AG04449 (cell line): ENCODE data around the gene SETD4.

Source experiments
- CTCF ChIA-PET: fragments of 350-600 bp; formaldehyde crosslinking; extraction: SDS; loops from one replicate; lab custom pipeline; 2021; ENCODE audit warnings: antibody characterized with exemption; lab: Yijun Ruan, JAX
- POLR2A ChIA-PET: fragments of 400-600, 350-600 bp; formaldehyde crosslinking; extraction: SDS; loops from one replicate; lab custom pipeline; 2020; ENCODE audit warnings: antibody characterized with exemption, inconsistent platforms; lab: Yijun Ruan, JAX
- DNase-seq: peaks from one replicate; pipeline ENCODE4 v3.0.0-alpha.2; 2010; ENCODE audit warnings: low read depth, low spot score
- H3K4me3 ChIP-seq: 2 replicates; pipeline ENCODE4 v1.5.1; 2011; ENCODE audit warnings: low read depth, mild to moderate bottlenecking, control low read depth, low read length
- CTCF ChIP-seq: IDR thresholded peaks from one replicate; pipeline ENCODE4 v1.5.1; 2011; ENCODE audit warnings: mild to moderate bottlenecking, moderate library complexity, low read length, control low read depth, inconsistent platforms; ENCODE audit not compliant: insufficient read depth; ENCODE audit errors: missing control alignments

Gene SETD4

GRCh38 chr21:36027347-36027746 lies 33.0 kb downstream of the SETD4 start:
- H3K4me3 ChIP-seq, result no peak overlapping the region
- no peak for TF ChIP-seq CTCF
- POLR2A ChIA-PET, result interaction anchor here (0.7 kb wide), 2 partner anchors 174 to 1257 kb away, joined by 3 to 5 read pairs; no protein-coding TSS in a partner anchor
- CTCF ChIA-PET, result interaction anchor here (0.9 to 3.7 kb wide), 25 partner anchors 10 to 1659 kb away, joined by 3 to 30 read pairs (median 4); no protein-coding TSS in a partner anchor
- DNase-seq, result no peak

- ChIA-PET CTCF (interaction anchor here (1.2 kb wide), 1 partner anchor 99 kb away, joined by 3 read pairs; no protein-coding TSS in a partner anchor), POLR2A (no interaction called here)
- TF ChIP-seq CTCF, result no peak
- no peak overlapping the region for H3K4me3 ChIP-seq
- no peak for DNase-seq
Measured at GRCh38 chr21:36024782-36025181, 35.5 kb downstream of the SETD4 start.

- no peak for TF ChIP-seq CTCF
- POLR2A ChIA-PET, result no interaction called here
- CTCF ChIA-PET, result interaction anchor here (1.5 kb wide), 2 partner anchors 83 to 1331 kb away, joined by 4 to 7 read pairs; no protein-coding TSS in a partner anchor
- DNase-seq, result no peak
- H3K4me3 ChIP-seq, result no peak overlapping the region
Measured at GRCh38 chr21:36023092-36023480, 37.2 kb downstream of the SETD4 start.

- no peak overlapping the region for H3K4me3 ChIP-seq
- CTCF ChIA-PET, result interaction anchor here (0.7 to 1.5 kb wide), 3 partner anchors 82 to 1330 kb away, joined by 3 to 7 read pairs (median 4); no protein-coding TSS in a partner anchor
- no peak for DNase-seq
- POLR2A ChIA-PET, result no interaction called here
- no peak for TF ChIP-seq CTCF
Measured at GRCh38 chr21:36022427-36023091, 37.8 kb downstream of the SETD4 start.

GRCh38 chr21:36021251-36021837 lies 39.0 kb downstream of the SETD4 start:
- no peak overlapping the region for H3K4me3 ChIP-seq
- TF ChIP-seq CTCF, result no peak
- CTCF ChIA-PET, result interaction anchor here (1.6 kb wide), 1 partner anchor 8 kb away, joined by 5 read pairs; no protein-coding TSS in a partner anchor
- no peak for DNase-seq
- POLR2A ChIA-PET, result no interaction called here

GRCh38 chr21:36015045-36015444 lies 45.3 kb downstream of the SETD4 start:
- no peak for TF ChIP-seq CTCF
- no peak for DNase-seq
- CTCF ChIA-PET, result interaction anchor here (1.0 to 1.3 kb wide), 2 partner anchors 11 to 13 kb away, joined by 3 to 5 read pairs; no protein-coding TSS in a partner anchor
- no peak overlapping the region for H3K4me3 ChIP-seq
- POLR2A ChIA-PET, result no interaction called here
